WI38 (cell line): Measurements from ENCODE around the gene PPP1R13B.
"Not testable (repeated sequence)": the region's sequence is repeated elsewhere in the genome, so short reads cannot be mapped to it uniquely, and the experiment has no call there.

Source experiments
- H3K4me3 ChIP-seq: 2 replicates; pipeline ENCODE4 v1.5.1; 2011; ENCODE audit warnings: low read depth, mild to moderate bottlenecking, control low read depth, low read length
- CTCF ChIP-seq: IDR thresholded peaks from 2 replicates; pipeline ENCODE4 v1.5.1; 2012; ENCODE audit warnings: low read depth, mild to moderate bottlenecking, control low read depth, low read length

PPP1R13B gene

GRCh38 chr14:103848175-103849077 lies 1.1 kb upstream of the PPP1R13B start:
- peak overlapping the region; percentile 56 for H3K4me3 ChIP-seq
- no peak for TF ChIP-seq CTCF

GRCh38 chr14:103846543-103847450 lies 578 bp downstream of the PPP1R13B start:
- no peak for TF ChIP-seq CTCF
- peak overlapping the region; percentile 55 for H3K4me3 ChIP-seq

GRCh38 chr14:103846097-103846496 lies 1.3 kb downstream of the PPP1R13B start:
- H3K4me3 ChIP-seq = no peak overlapping the region
- no peak for TF ChIP-seq CTCF

- H3K4me3 ChIP-seq = no peak overlapping the region
- TF ChIP-seq CTCF = no peak
Observed at GRCh38 chr14:103845327-103845726, 2.0 kb downstream of the PPP1R13B start.

- H3K4me3 ChIP-seq = not testable (repeated sequence)
Observed at GRCh38 chr14:103841265-103841664, 6.1 kb downstream of the PPP1R13B start.

- no peak for TF ChIP-seq CTCF
- no peak overlapping the region for H3K4me3 ChIP-seq
Observed at GRCh38 chr14:103840014-103840413, 7.4 kb downstream of the PPP1R13B start.

GRCh38 chr14:103839579-103839978 lies 7.8 kb downstream of the PPP1R13B start:
- H3K4me3 ChIP-seq = no peak overlapping the region
- TF ChIP-seq CTCF = no peak
